ENCODE results near the gene RTL1.

The RTL1 gene

GRCh38 chr14:100901391-100902183 is 1.9 kb downstream of the RTL1 start:
- Mint-ChIP-seq H3K27ac (no peak overlapping the region), H3K36me3 (no peaks in the 10 kb centered on the region), H3K9me3 (no peaks in the 10 kb centered on the region)

GRCh38 chr14:100900837-100901390 is 2.6 kb downstream of the RTL1 start:
- DNase-seq (ENCODE audit: low spot score in 2 of 2) = peak in 1 of 2 donors; percentile 47
- Mint-ChIP-seq H3K4me1 (no peaks in the 10 kb centered on the region), H3K4me3 (no peak overlapping the region), H3K9me3 (no peaks in the 10 kb centered on the region), H3K27ac (no peak overlapping the region), H3K36me3 (no peaks in the 10 kb centered on the region)
- no peak for ATAC-seq

More at GRCh38 chr14:100901391-100902183, 1.9 kb downstream of the RTL1 start:
- DNase-seq (ENCODE audit: low spot score in 2 of 2) (peak in 1 of 2 donors; percentile 44), ATAC-seq (no peak)
- Mint-ChIP-seq H3K4me1 (no peaks in the 10 kb centered on the region), H3K4me3 (no peak overlapping the region)

GRCh38 chr14:100899884-100900771 is 3.4 kb downstream of the RTL1 start:
- ATAC-seq = no peak
- Mint-ChIP-seq H3K9me3 (no peaks in the 10 kb centered on the region), H3K27ac (no peak overlapping the region), H3K4me1 (no peaks in the 10 kb centered on the region), H3K4me3 (no peak overlapping the region), H3K36me3 (no peaks in the 10 kb centered on the region)
- no peak for DNase-seq (ENCODE audit: low spot score in 2 of 2)

- Mint-ChIP-seq H3K9me3 (no peaks in the 10 kb centered on the region), H3K4me1 (no peaks in the 10 kb centered on the region), H3K27ac (no peak overlapping the region), H3K4me3 (no peak overlapping the region), H3K36me3 (no peaks in the 10 kb centered on the region)
- DNase-seq (ENCODE audit: low spot score in 2 of 2) (no peak), ATAC-seq (no peak)
Observed at GRCh38 chr14:100898935-100899883, 4.3 kb downstream of the RTL1 start.

GRCh38 chr14:100898465-100898864 is 5.1 kb downstream of the RTL1 start:
- ATAC-seq (no peak), DNase-seq (ENCODE audit: low spot score in 2 of 2) (no peak)
- Mint-ChIP-seq H3K36me3 (no peaks in the 10 kb centered on the region), H3K27ac (no peak overlapping the region), H3K4me3 (no peak overlapping the region), H3K4me1 (no peaks in the 10 kb centered on the region), H3K9me3 (no peaks in the 10 kb centered on the region)

- Mint-ChIP-seq H3K4me1 (no peaks in the 10 kb centered on the region), H3K36me3 (no peaks in the 10 kb centered on the region), H3K4me3 (no peak overlapping the region), H3K27ac (no peak overlapping the region), H3K9me3 (no peaks in the 10 kb centered on the region)
- ATAC-seq (no peak), DNase-seq (ENCODE audit: low spot score in 2 of 2) (no peak)
Observed at GRCh38 chr14:100896369-100897060, 7.0 kb downstream of the RTL1 start.

- ATAC-seq = no peak
- Mint-ChIP-seq H3K27ac (no peak overlapping the region), H3K9me3 (no peaks in the 10 kb centered on the region), H3K36me3 (no peaks in the 10 kb centered on the region), H3K4me3 (no peak overlapping the region), H3K4me1 (no peaks in the 10 kb centered on the region)
- no peak for DNase-seq (ENCODE audit: low spot score in 2 of 2)
Observed at GRCh38 chr14:100895411-100895810, 8.1 kb downstream of the RTL1 start.

- Mint-ChIP-seq H3K4me1 (no peaks in the 10 kb centered on the region), H3K36me3 (no peaks in the 10 kb centered on the region), H3K4me3 (no peak overlapping the region), H3K9me3 (no peaks in the 10 kb centered on the region), H3K27ac (no peak overlapping the region)
- no peak for ATAC-seq
- no peak for DNase-seq (ENCODE audit: low spot score in 2 of 2)
Observed at GRCh38 chr14:100894416-100894815, 9.1 kb downstream of the RTL1 start.

GRCh38 chr14:100893760-100894159 is 9.8 kb downstream of the RTL1 start:
- H3K4me3 Mint-ChIP-seq = no peak overlapping the region
- H3K9me3 Mint-ChIP-seq = no peaks in the 10 kb centered on the region
- DNase-seq (ENCODE audit: low spot score in 2 of 2) (no peak), ATAC-seq (no peak)
- H3K4me1 Mint-ChIP-seq = no peaks in the 10 kb centered on the region
- no peaks in the 10 kb centered on the region for H3K36me3 Mint-ChIP-seq
- no peak overlapping the region for H3K27ac Mint-ChIP-seq

GRCh38 chr14:100893228-100893601 is 10.3 kb downstream of the RTL1 start:
- no peak for ATAC-seq
- no peaks in the 10 kb centered on the region for H3K4me1 Mint-ChIP-seq
- no peak overlapping the region for H3K4me3 Mint-ChIP-seq
- no peak for DNase-seq (ENCODE audit: low spot score in 2 of 2)
- H3K9me3 Mint-ChIP-seq = no peaks in the 10 kb centered on the region
- H3K36me3 Mint-ChIP-seq = no peaks in the 10 kb centered on the region
- H3K27ac Mint-ChIP-seq = no peak overlapping the region

- no peak for ATAC-seq
- H3K36me3 Mint-ChIP-seq = no peaks in the 10 kb centered on the region
- no peak for DNase-seq (ENCODE audit: low spot score in 2 of 2)
- no peaks in the 10 kb centered on the region for H3K4me1 Mint-ChIP-seq
- no peak overlapping the region for H3K4me3 Mint-ChIP-seq
- no peaks in the 10 kb centered on the region for H3K9me3 Mint-ChIP-seq
- H3K27ac Mint-ChIP-seq = no peak overlapping the region
Observed at GRCh38 chr14:100892496-100893227, 10.9 kb downstream of the RTL1 start.

GRCh38 chr14:100891501-100892445 is 11.7 kb downstream of the RTL1 start:
- H3K9me3 Mint-ChIP-seq = no peaks in the 10 kb centered on the region
- H3K4me3 Mint-ChIP-seq = no peak overlapping the region
- H3K27ac Mint-ChIP-seq = no peak overlapping the region
- DNase-seq (ENCODE audit: low spot score in 2 of 2) = no peak
- ATAC-seq = peak; percentile 6
- no peaks in the 10 kb centered on the region for H3K36me3 Mint-ChIP-seq
- H3K4me1 Mint-ChIP-seq = no peaks in the 10 kb centered on the region

GRCh38 chr14:100891051-100891450 is 12.5 kb downstream of the RTL1 start:
- Mint-ChIP-seq H3K9me3 (no peaks in the 10 kb centered on the region), H3K36me3 (no peaks in the 10 kb centered on the region), H3K27ac (no peak overlapping the region), H3K4me3 (no peak overlapping the region), H3K4me1 (no peaks in the 10 kb centered on the region)
- no peak for DNase-seq (ENCODE audit: low spot score in 2 of 2)
- ATAC-seq = peak; percentile 17

Data from stimulated activated effector memory CD8-positive, alpha-beta T cell treated with anti-CD3 and anti-CD28 coated beads, Interleukin-12 subunit alpha, Interleukin-12 subunit beta, amount 100 ng/mL, for 72 hours (primary cell).